Cardiac septum (tissue), 1 donor: Measurements from ENCODE around the gene P2RY14. TPM values are rescaled to one million over a fixed set of nuclear protein-coding genes. Genes with fewer than 3 reads are reported as not detected.

ENCODE experiments used
- DNase-seq: peaks from one replicate; pipeline ENCODE4 v3.0.0-alpha.2; 2020; ENCODE audit warnings: low spot score
- intact Hi-C: fragments of 100-400 bp; cut with DNase I; formaldehyde crosslinking; loops from one replicate; pipeline ENCODE4 v1.14.0; 2022
- total RNA-seq: library from RNA; stranded (reverse); fragmentation: NEBNext Ultra II Directional; extraction: Animal tissue kit (Norgen Biotek cat#: 25700); gene quantifications from one replicate; pipeline ENCODE4 v1.2.1, GENCODE V29; 2021
- donor health status: DM: no; HTN: no; CAD: no.

P2RY14 gene
- total RNA-seq, 1 donor from 2014 or later, result 1.6 TPM

DNA sequence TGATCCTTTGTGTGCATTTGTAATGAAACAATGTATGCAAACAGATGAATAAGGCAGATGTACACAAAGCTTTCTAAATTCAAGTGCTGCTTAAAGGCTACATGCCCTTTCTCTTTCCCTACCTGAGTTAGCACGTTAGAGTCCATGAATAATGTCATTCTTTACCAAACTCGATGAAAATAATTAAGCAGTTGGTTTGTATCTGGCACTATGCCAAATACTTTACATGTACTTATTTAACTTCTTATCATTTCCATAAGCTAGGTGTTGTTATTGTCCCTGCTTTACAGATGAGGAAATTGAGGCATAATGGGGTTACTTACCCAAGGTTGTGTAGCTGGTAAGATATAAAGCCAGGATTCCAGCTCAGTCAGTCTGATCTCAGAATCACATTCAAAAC is 77.8 kb downstream of the P2RY14 start:
- intact Hi-C loops, result no loop called here
- no peak for DNase-seq

- intact Hi-C loops, result no loop called here
- no peak for DNase-seq
Observed at GRCh38 chr3:151199554-151200438, 78.5 kb downstream of the P2RY14 start.

GRCh38 chr3:151198849-151199248 is 79.5 kb downstream of the P2RY14 start:
- no peak for DNase-seq
- intact Hi-C loops, result no loop called here

DNA sequence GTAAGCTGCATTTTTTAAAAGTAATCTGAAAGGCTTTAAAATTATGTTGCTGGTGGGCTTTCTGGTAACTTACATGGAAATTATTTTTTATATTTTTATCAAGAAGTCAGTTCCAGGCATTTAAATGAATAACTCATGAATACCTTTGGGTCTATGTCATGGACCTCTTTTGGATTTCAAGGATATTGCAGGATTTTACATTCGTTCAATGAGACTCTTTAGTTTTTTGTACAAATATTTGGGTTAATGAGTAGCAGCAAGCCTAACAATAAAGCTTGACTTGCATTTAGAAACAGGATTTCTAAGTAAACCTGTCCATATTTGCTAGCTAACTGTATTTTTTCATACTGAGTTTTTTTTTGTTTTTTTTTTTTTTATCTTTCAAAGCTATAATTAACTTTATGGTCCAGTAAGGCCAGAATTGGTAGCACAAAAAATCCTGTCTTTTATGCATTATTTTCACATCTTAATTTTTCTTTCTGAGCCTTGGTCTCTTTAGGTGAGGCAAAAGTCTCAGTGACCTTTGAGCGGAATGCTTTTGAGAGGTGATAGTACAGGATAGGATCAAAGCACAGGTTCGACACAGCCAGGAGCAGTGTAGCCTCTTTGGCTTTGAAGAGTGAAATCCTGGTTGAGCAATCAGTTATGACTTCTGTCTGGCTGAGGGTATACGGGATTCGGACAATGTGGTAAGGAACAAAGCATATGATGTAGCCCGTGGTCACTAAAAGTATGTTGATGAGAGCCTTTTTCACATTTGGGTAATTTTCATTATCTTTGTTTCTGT is 80.2 kb downstream of the P2RY14 start:
- intact Hi-C loops, result no loop called here
- DNase-seq, result no peak

GRCh38 chr3:151197228-151197627 is 81.1 kb downstream of the P2RY14 start:
- no peak for DNase-seq
- intact Hi-C loops, result no loop called here

- no peak for DNase-seq
- intact Hi-C loops, result no loop called here
Observed at GRCh38 chr3:151196434-151196833, 81.9 kb downstream of the P2RY14 start.

DNA sequence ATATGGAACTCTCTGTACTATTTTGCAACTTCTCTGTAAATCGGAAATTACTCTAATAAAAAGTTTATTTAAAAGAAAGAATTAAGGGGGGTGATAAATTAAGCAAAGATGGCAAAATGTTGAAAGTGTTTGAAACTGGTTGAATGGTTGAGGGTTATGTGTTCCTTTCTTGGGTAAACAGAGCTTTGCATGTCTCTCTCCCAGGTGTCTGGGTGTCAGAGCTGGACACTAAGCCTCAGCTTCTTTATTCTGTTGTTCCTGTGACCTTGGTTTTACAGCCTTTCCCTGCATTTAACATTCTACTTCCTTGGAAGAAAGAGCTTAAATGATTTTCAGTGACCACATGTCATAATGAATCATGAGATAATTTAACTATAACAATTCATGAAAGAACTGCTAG is 82.5 kb downstream of the P2RY14 start:
- no peak for DNase-seq
- intact Hi-C loops, result no loop called here

GRCh38 chr3:151192545-151192944 is 85.8 kb downstream of the P2RY14 start:
- no peak for DNase-seq
- intact Hi-C loops, result no loop called here

DNA sequence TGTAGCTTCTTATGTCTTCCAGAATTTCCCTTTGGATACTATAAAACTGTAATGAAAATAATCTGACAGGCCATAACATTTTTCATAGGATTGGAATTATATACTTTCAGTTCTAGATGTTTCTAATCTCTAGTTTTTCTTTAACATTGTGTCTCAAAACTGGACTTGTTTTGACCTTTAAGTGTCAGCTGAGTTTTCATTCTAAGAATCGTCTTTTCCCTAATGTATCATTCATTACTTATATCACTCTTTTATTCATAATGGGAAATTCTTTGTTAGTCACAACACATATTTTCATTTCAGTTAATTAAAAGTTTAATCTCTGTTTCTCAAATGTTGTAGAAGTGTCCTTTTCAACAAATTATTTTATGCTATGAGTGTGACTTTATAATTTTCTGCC is 87.2 kb downstream of the P2RY14 start:
- no peak for DNase-seq
- intact Hi-C loops, result no loop called here

DNA sequence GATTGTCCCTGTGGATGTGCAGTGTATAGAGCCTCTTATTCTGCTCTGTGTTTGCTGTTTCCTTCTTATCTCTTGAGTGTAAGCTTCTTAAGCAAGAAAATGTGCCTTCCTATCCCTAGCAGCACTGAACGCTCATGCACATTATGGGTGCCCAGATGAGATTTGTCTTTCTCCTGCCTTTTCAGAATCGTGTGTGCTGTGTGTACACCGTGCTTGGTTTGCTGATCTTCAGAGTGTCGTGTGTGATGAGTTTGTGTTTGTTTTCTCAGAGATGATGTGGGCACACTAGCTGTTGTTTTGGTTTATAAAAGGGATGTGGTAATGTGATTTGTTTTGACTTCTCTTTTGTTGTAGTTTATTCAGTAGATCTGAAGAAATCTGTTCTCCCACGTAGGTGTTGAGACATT is 95.1 kb downstream of the P2RY14 start:
- DNase-seq, result no peak
- intact Hi-C loops, result no loop called here

DNA sequence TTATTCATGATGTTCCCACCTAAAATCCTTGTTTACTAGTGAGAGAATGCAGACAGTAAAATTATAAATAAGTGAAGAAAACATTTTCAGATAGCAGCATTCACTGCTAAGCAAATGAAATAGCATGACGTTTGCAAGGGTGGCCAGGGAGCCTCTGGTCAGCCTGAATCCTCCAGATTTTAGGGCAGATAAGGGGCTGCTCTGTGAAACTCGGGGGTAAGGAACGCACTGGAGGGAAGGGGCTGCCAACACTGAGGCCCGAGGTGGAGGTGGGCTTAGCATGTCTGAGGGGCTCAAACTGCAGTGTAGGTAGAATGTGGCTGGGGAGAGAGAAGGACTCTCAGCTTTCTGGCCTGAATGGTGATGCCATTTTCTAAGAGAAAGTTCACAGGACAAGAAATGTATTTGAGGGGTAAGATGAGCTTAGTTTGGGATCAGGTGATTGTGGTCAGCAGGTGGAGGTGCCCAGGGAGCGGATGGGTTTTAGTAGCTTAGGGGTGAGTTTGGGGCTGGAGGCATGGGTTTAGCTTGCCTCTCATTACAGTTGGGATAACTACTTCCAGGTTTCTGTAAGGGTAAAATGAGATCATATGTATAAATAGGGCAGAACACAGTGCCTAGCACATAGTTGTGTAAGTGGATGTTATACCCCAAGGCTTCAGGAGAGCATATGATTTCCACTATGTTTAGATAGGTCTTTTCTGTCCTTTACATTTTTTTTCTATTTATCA is 95.8 kb downstream of the P2RY14 start:
- intact Hi-C loops, result no loop called here
- no peak for DNase-seq

DNA sequence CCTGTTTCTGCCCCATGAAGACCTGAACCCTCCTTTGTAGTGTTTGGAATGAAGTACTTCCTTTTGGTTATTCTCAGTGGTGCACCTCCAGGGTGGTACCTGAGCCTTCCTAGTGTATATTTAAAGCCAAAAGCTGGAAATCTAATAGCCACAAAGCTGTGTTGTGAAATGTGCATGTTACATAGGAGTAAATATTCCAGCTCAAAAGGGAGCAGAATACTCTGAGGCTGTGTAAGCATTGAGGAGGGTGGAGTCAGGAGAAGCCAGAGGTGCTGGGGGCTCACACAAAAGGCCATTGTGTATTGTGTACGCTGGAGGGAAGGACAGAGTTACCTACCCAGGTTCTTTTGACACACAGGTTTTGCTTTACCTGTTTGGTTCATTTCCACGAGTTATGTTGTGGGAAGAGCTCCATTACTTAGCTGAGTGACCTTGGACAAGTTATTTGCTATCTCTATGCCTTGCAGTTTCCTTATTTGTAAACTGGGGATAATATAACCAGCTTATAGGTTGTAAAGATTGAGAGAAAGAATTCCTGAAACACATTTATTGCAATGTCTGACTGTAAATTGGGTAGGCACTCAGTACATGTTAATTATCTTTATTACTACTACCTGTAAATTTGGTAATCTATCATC is 100.0 kb downstream of the P2RY14 start:
- intact Hi-C loops, result no loop called here

GRCh38 chr3:151175952-151176351 is 102.4 kb downstream of the P2RY14 start:
- no peak for DNase-seq
- intact Hi-C loops, result no loop called here

More for the DNA sequence above, 100.0 kb downstream of the P2RY14 start:
- DNase-seq, result no peak

DNA sequence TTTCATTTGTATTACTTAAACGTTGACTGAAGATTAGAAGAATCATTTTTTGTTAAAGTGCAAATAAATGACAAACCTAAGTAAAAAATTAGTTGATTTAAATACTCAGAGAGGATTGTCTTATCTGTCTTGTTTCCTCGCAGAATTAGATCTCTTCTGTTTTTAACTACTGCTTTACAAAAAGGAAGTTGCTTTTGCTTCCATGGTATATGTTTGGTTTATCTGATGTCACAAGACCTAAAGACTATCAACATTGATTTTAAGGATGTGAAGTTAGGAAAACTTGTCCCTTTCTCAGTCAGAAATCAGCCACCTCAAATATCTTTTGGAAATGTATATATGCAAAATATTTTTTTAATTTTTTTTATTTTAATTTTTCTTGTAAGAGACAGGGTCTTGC is 104.0 kb downstream of the P2RY14 start:
- intact Hi-C loops, result no loop called here
- no peak for DNase-seq

DNA sequence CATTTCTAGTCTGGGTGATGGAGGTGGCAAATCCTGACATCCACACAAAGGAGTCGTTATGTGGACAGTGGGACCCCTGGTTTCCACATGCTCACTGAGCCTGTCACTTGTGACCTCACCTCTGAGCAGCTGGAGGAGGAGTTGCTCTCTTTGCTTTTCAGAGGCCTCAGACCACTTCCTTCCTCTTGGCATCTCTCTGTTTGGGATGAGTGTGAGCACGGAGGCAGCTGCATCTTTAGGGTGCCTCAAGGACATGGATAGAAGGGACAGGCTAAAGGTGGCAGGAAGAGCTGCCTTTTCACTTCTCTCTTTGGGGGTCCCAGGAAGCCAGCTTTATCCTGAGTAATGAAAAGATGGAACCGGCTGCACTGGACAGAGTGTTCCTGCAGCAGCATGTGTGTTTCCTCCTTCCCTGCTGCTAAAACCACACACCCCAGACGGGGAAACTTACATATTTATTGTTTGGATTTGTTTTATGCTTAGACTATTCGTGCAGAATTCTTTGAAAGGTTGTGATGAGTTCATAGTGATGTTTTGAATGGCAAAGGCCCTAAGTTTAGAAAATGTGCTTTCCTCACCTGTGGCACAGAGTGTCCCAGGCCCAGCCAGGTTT is 107.1 kb downstream of the P2RY14 start:
- no peak for DNase-seq
- intact Hi-C loops, result no loop called here

DNA sequence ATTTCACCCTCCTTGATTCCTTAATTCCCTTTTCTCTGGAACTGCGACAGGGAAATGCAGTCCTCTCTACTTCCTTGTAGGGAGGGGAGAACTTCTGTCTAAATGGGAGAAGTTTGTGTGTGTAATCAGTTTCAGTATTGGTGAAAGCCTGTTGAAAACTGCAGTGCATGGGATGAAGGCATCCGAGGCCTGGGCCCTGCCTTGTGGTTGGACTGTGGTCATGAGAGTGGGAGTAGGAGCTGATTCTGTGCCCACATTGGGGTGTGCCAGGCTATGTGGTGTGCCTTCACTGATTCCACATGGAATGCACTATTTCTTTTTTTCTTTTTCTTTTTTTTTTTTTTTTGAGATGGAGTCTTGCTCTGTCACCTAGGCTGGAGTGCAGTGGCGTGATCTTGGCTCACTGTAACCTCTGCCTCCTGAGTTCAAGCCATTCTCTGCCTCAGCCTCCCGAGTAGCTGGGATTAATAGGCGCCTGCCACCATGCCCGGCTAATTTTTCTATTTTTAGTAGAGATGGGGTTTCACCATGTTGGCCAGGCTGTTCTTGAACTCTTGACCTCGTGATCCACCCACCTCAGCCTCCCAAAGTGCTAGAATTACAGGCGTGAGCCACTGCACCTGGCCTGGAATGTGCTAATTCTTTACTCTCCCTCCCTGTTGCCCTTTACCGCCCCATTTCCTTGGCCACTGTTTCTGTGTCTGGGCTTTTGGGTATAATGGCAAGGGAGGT is 108.2 kb downstream of the P2RY14 start:
- intact Hi-C loops, result loop anchor here (2.0 to 5.0 kb wide), 2 partner anchors 57 to 113 kb away; no protein-coding TSS in a partner anchor
- DNase-seq, result peak; percentile 79

GRCh38 chr3:151169262-151169947 is 108.9 kb downstream of the P2RY14 start:
- intact Hi-C loops, result loop anchor here (2.0 to 5.0 kb wide), 2 partner anchors 58 to 113 kb away; no protein-coding TSS in a partner anchor
- DNase-seq, result no peak
